ENCODE data around the gene ARAP1. TPM values are rescaled to one million over a fixed set of nuclear protein-coding genes. Genes with fewer than 3 reads are reported as not detected.

Gene ARAP1
- total and polyA plus RNA-seq, 2 of the 8 experiments (the other 6 are each of a cell fraction or from before 2014, with no cell fraction given) = 25.7 to 61.6 TPM

DNA sequence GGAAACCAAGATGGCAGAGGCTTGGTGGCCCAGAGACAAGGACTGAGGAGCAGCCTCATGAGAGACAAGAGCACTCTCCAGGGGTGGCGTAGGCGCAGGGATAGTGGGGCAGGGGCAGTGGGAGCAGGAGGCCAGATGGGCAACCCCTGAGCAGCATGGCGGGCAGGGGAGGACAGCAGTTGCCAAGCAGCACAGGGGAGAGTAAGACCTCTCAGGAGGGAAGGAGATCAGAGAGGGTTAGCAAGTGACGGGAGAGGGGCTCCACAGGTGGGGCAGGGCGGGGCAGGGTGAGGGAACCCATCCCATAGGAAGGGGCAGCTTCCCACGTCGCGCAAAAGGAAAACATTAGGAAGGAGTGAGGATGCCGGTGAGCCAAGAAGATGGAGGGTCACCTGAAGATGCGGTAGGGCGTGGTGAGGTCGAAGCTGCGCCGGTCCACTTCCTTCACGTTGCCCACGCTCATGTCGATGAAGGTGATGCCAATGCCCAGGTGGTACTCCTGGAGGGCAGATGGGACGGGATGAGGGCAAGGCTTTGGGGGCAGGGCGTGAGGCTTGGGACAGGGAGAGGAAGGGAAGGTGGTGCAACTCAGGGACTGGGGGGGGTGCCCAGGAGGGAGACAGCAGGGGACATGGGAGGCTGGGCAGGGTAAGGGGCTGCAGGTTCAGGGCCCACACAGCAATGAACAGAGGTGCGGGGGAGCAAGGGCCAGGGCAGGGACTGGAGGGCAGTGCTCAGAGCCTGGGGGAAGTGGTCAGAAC, 42.5 kb downstream of the ARAP1 start (continued):
- TF ChIP-seq POU5F1 (IDR thresholded peaks at IDR 0.05; ENCODE audit: low read depth, low read length) = no peak
- TF ChIP-seq EGR1 (IDR thresholded peaks at IDR 0.05; ENCODE audit: borderline replicate concordance, low read depth, low read length) = no peak
- TF ChIP-seq SIRT6 (IDR thresholded peaks at IDR 0.05; ENCODE audit: low read length) = no peak
- TF ChIP-seq E2F6 (IDR thresholded peaks at IDR 0.05) = no peak
- no peak for TF ChIP-seq MAX (IDR thresholded peaks at IDR 0.05)

Data from H1 (cell line).